Body of pancreas (tissue), 4 donors: Measurements from ENCODE around the gene GCNT1. TPM values are rescaled to one million over a fixed set of nuclear protein-coding genes. Genes with fewer than 3 reads are reported as not detected.

Experiments used
- ATAC-seq: fragments of 150-250 bp; one replicate; pipeline ENCODE4 v1.9.1; 2016
- DNase-seq, 4 donors: peaks; one replicate each; pipeline ENCODE4 v3.0.0-alpha.2; 2019
- H3K27ac ChIP-seq, 4 donors: fragments of 200-600 bp; sonication (generic); 1 replicate in 3 of 4; 2 replicates in 1 of 4; pipeline versions ENCODE4 v1.5.1 to v1.6.1; 2016 to 2019; ENCODE audit warnings: mild to moderate bottlenecking in 1 of 4, mixed read lengths in 1 of 4, moderate library complexity in 1 of 4
- H3K27me3 ChIP-seq, 2 donors: fragments of 200-600 bp; sonication (generic); one replicate each; pipeline ENCODE4 v1.6.0; 2016; ENCODE audit warnings: mild to moderate bottlenecking in 1 of 2
- H3K36me3 ChIP-seq, 2 donors: fragments of 200-600 bp; sonication (generic); replicated peaks in 1 of 2; 2 replicates each; pipeline ENCODE4 v1.5.1; 2016; ENCODE audit warnings: low read depth in 2 of 2; ENCODE audit not compliant: insufficient read depth in 1 of 2
- H3K4me1 ChIP-seq: fragments of 200-600 bp; sonication (generic); one replicate; pipeline ENCODE4 v1.6.0; 2016
- H3K4me3 ChIP-seq, 2 donors: fragments of 200-600 bp; sonication (generic); 1 replicate in 1 of 2; 2 replicates in 1 of 2; pipeline ENCODE4 v1.5.1; 2016 to 2019
- H3K9me3 ChIP-seq, 3 donors: fragments of 200-600 bp; sonication (generic); 1 replicate in 2 of 3; 2 replicates in 1 of 3; pipeline ENCODE4 v1.5.1; 2016
- POLR2A ChIP-seq, 3 donors: fragments of 450-650 bp; IDR thresholded peaks; one replicate each; pipeline ENCODE4 v1.6.1; 2016; ENCODE audit warnings: antibody characterized with exemption in 3 of 3, mild to moderate bottlenecking in 2 of 3
- WGBS, 2 donors: methylation state at CpG; one replicate each; pipeline ENCODE4 v1.1.5; 2017; 5-methylcytosine and 5-hydroxymethylcytosine counted together
- intact Hi-C: fragments of 100-400 bp; cut with DNase I; formaldehyde crosslinking; loops from one replicate; pipeline ENCODE4 v1.15.1; 2023
- total RNA-seq, 2 donors: library from RNA; depleted of rRNA; stranded (reverse); fragments of >200 nt; gene quantifications; one replicate each; pipeline ENCODE4 v1.1.0, GENCODE V29; 2016
- TF ChIP-seq, protein P1 (sequence below), 7 experiments: fragments of 450-650 bp in 4 of 7; fragments of 200-600 bp in 3 of 7; sonication (generic) in 3 of 7; IDR thresholded peaks; one replicate each; pipeline ENCODE4 v1.5.1; 2016 to 2019; ENCODE audit warnings: antibody characterized with exemption in 7 of 7

The GCNT1 gene
- total RNA-seq, 2 donors from 2014 or later = 7.3 to 34.2 TPM

DNA sequence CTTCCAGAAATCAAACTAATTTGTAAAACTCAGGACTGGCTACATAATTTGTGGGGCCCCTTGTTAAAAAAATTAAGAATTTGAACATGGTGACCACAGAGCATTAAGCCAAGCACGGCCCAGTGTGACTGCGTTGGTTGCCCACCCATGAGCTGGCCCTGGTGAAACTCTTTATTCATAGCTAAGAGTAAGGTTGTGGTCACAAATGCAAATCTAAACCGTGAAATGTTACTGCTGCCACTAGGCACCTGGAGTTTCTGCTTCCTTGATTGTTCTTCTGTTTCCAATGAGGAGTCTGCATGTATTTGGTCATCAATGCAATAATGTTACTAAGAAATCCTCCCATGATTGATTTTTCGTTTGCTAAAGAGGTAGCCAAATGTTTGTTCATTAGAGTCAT is 4.2 kb downstream of the GCNT1 start:
- intact Hi-C loops = no loop called here
- Histone ChIP-seq H3K27ac (no peak overlapping the region), H3K4me1 (peaks cover 21% of the 10 kb centered on the region)

DNA sequence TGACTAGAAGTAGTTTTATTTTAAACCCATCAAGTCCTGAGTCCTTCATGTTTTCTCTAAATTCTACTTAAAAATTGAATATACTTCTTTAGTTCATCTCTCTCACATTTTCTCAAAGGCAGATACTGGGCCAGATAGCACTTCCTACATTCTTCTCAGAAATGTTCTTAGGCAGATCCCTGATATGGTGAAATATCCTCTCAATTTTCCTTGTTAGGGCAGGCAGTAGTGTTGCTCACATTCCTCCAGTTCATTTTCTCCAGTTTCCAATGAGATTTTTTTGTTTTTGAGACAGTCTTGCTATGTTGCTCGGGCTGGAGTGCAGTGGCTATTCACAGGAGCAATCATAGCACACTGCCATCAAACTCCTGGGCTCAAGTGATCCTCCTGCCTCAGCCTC is 5.7 kb downstream of the GCNT1 start:
- H3K36me3 ChIP-seq = no peaks in the 10 kb centered on the region
- H3K9me3 ChIP-seq = no peaks in the 10 kb centered on the region
- no peaks in the 10 kb centered on the region for H3K27me3 ChIP-seq
- 95 to 96% methylated on average over 1 of the region's 1 CpG for WGBS, 2 donors
- no peak overlapping the region for H3K27ac ChIP-seq
- TF ChIP-seq, protein P1, sequence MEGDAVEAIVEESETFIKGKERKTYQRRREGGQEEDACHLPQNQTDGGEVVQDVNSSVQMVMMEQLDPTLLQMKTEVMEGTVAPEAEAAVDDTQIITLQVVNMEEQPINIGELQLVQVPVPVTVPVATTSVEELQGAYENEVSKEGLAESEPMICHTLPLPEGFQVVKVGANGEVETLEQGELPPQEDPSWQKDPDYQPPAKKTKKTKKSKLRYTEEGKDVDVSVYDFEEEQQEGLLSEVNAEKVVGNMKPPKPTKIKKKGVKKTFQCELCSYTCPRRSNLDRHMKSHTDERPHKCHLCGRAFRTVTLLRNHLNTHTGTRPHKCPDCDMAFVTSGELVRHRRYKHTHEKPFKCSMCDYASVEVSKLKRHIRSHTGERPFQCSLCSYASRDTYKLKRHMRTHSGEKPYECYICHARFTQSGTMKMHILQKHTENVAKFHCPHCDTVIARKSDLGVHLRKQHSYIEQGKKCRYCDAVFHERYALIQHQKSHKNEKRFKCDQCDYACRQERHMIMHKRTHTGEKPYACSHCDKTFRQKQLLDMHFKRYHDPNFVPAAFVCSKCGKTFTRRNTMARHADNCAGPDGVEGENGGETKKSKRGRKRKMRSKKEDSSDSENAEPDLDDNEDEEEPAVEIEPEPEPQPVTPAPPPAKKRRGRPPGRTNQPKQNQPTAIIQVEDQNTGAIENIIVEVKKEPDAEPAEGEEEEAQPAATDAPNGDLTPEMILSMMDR (IDR thresholded peaks at IDR 0.05) = no peak
- no peak for TF ChIP-seq POLR2A (IDR thresholded peaks at IDR 0.05)
- DNase-seq (no peak), ATAC-seq (no peak)
- no peak overlapping the region for H3K4me3 ChIP-seq
- peaks cover 12% of the 10 kb centered on the region for H3K4me1 ChIP-seq
- intact Hi-C loops = no loop called here

More for the DNA sequence above, 4.2 kb downstream of the GCNT1 start:
- Histone ChIP-seq H3K9me3 (no peaks in the 10 kb centered on the region), H3K36me3 (no peaks in the 10 kb centered on the region), H3K27me3 (no peaks in the 10 kb centered on the region), H3K4me3 (no peak overlapping the region)
- 78 to 88% methylated on average over 4 of the region's 4 CpGs for WGBS, 2 donors
- DNase-seq (no peak), ATAC-seq (no peak)
- TF ChIP-seq POLR2A (IDR thresholded peaks at IDR 0.05) = no peak
- TF ChIP-seq, protein P1 (IDR thresholded peaks at IDR 0.05) = no peak

DNA sequence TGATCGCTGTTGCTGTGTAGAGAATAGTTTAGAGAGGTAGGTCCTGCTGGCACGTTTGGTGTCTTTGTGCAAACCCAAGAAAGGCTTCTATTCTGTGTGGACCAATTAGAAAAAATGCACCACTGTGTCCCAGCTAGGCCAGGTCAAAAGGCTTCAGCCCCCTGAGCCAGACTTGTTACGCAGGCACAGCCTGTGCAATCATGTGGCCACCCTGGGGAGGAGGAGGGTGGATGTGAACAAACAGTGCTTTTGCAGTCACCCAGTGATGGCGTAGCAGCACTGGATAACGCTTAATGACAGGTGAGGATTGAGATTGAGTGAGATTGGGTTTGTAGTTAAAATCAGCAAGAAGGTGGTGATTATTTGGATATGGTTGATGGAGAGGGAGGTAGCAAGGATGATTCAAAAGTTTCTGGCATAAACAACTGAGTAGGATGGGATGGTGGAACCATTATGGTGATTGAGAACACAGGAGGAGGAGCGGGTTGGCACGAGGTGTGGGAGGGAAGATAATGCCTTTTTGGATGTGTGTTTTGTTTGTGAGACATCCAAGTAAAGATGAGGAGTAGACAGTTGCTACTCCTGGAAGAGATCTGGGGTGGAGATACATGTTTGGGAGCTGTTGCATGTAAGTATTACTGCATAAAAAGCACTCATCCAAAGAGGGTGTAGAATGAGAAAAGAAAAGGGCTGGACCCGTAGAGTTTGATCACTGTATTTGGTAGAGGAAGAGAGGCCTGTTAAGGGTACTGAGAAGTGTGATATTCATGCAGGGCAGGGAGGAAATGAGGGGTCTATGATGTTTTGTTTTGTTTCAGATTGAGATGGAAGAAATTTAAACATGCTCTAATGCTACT is 6.7 kb downstream of the GCNT1 start:
- 85 to 87% methylated on average over 8 of the region's 8 CpGs for WGBS, 2 donors
- no peak overlapping the region for H3K27ac ChIP-seq
- peaks cover 2% of the 10 kb centered on the region for H3K4me1 ChIP-seq
- no peaks in the 10 kb centered on the region for H3K36me3 ChIP-seq
- H3K27me3 ChIP-seq = no peaks in the 10 kb centered on the region
- intact Hi-C loops = no loop called here
- ATAC-seq = no peak
- no peak for DNase-seq
- no peaks in the 10 kb centered on the region for H3K9me3 ChIP-seq
- H3K4me3 ChIP-seq = no peak overlapping the region
- TF ChIP-seq, protein P1 (IDR thresholded peaks at IDR 0.05) = no peak
- TF ChIP-seq POLR2A (IDR thresholded peaks at IDR 0.05) = no peak

DNA sequence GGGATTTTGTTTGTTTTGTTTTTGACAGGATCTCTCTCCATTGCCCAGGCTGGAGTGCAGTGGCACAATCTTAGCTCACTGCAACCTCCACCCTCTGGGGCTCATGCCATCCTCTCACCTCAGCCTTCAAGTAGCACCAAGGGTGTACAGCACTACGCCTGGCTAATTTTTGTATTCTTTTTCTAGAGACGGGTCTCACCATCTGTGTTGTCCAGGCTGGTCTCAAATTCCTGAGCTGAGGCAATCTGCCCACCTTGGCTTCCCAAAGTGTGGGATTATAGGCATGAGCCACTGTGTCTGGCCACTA is 7.3 kb downstream of the GCNT1 start:
- H3K27ac ChIP-seq = no peak overlapping the region

More for the DNA sequence above, 7.3 kb downstream of the GCNT1 start:
- H3K27me3 ChIP-seq = no peaks in the 10 kb centered on the region
- intact Hi-C loops = no loop called here
- DNase-seq (no peak), ATAC-seq (no peak)
- no peaks in the 10 kb centered on the region for H3K9me3 ChIP-seq
- no peaks in the 10 kb centered on the region for H3K36me3 ChIP-seq
- H3K4me1 ChIP-seq = no peaks in the 10 kb centered on the region
- no peak overlapping the region for H3K4me3 ChIP-seq
- WGBS, 2 donors = 90 to 96% methylated on average over 2 of the region's 2 CpGs
- TF ChIP-seq, protein P1 (IDR thresholded peaks at IDR 0.05) = no peak
- no peak for TF ChIP-seq POLR2A (IDR thresholded peaks at IDR 0.05)
